Neural progenitor cell (in vitro differentiated cells): ENCODE data around the gene PRKAG3. TPM values are rescaled to one million over a fixed set of nuclear protein-coding genes. Genes with fewer than 3 reads are reported as not detected.

Experiments
- DNase-seq: peaks from one replicate; pipeline ENCODE4 v3.0.0-alpha.2; 2016; ENCODE audit warnings: low spot score
- H2AFZ ChIP-seq: fragments of 200-600 bp; sonication (generic); replicated peaks from 2 replicates; pipeline ENCODE4 v1.6.1; 2016; ENCODE audit warnings: antibody characterized with exemption
- H3F3A ChIP-seq: fragments of 200-600 bp; sonication (generic); 2 replicates; pipeline ENCODE4 v1.6.1; 2016; ENCODE audit warnings: antibody characterized with exemption, low read depth
- H3K27ac ChIP-seq: fragments of 200-600 bp; sonication (generic); 2 replicates; pipeline ENCODE4 v1.5.1; 2016; ENCODE audit warnings: mild to moderate bottlenecking
- H3K27me3 ChIP-seq: fragments of 200-600 bp; sonication (generic); 2 replicates; pipeline ENCODE4 v1.6.1; 2016; ENCODE audit warnings: mild to moderate bottlenecking, moderate library complexity
- H3K36me3 ChIP-seq: fragments of 200-600 bp; sonication (generic); 2 replicates; pipeline ENCODE4 v1.5.1; 2016
- H3K4me1 ChIP-seq: fragments of 200-600 bp; sonication (generic); 2 replicates; pipeline ENCODE4 v1.6.1; 2016; ENCODE audit warnings: mixed run types
- H3K4me2 ChIP-seq: fragments of 200-600 bp; sonication (generic); 2 replicates; pipeline ENCODE4 v1.6.1; 2016
- H3K4me3 ChIP-seq: fragments of 200-600 bp; sonication (generic); 2 replicates; pipeline ENCODE4 v1.5.1; 2016
- H3K79me2 ChIP-seq: fragments of 200-600 bp; sonication (generic); 2 replicates; pipeline ENCODE4 v1.6.1; 2016; ENCODE audit warnings: low read depth
- H3K9ac ChIP-seq: fragments of 200-600 bp; sonication (generic); 2 replicates; pipeline ENCODE4 v1.6.1; 2016
- H3K9me3 ChIP-seq: fragments of 200-600 bp; sonication (generic); 2 replicates; pipeline ENCODE4 v1.5.1; 2016; ENCODE audit warnings: low read depth
- H4K20me1 ChIP-seq: fragments of 200-600 bp; sonication (generic); 2 replicates; pipeline ENCODE4 v1.6.1; 2016; ENCODE audit warnings: low read depth
- H3K27ac Mint-ChIP-seq: 3 replicates; pipeline ENCODE4 v1.8.0; 2021; ENCODE audit warnings: mixed read lengths
- H3K27me3 Mint-ChIP-seq: 2 replicates; pipeline ENCODE4 v1.8.0; 2022; ENCODE audit warnings: low read depth, mild to moderate bottlenecking, inconsistent platforms, moderate library complexity, mixed read lengths; ENCODE audit not compliant: insufficient read depth
- H3K36me3 Mint-ChIP-seq: 3 replicates; pipeline ENCODE4 v1.8.0; 2021; ENCODE audit warnings: mixed read lengths
- H3K4me1 Mint-ChIP-seq: 3 replicates; pipeline ENCODE4 v1.8.0; 2021; ENCODE audit warnings: mixed read lengths
- H3K4me3 Mint-ChIP-seq: 3 replicates; pipeline ENCODE4 v1.8.0; 2021; ENCODE audit warnings: mild to moderate bottlenecking, moderate library complexity, mixed read lengths
- H3K9me3 Mint-ChIP-seq: 3 replicates; pipeline ENCODE4 v1.8.0; 2020; ENCODE audit warnings: mixed read lengths
- EZH2 ChIP-seq: fragments of 200-600 bp; sonication (generic); IDR thresholded peaks from 2 replicates; pipeline ENCODE4 v1.6.1; 2017; ENCODE audit warnings: antibody characterized with exemption, mild to moderate bottlenecking, moderate library complexity
- EZH2phosphoT487 ChIP-seq: fragments of 200-600 bp; sonication (generic); IDR thresholded peaks from 2 replicates; pipeline ENCODE4 v1.6.1; 2017; ENCODE audit warnings: antibody characterized with exemption
- total RNA-seq: library from RNA; depleted of rRNA; stranded (reverse); fragments of >200 nt; gene quantifications from 2 replicates; pipeline ENCODE4 v1.2.3, GENCODE V29; 2015; ENCODE audit warnings: low replicate concordance
- TF ChIP-seq, protein P1 (sequence below): fragments of 200-600 bp; sonication (generic); IDR thresholded peaks from 2 replicates; pipeline ENCODE4 v1.5.1; 2017; ENCODE audit warnings: antibody characterized with exemption, mild to moderate bottlenecking

Gene PRKAG3
- total RNA-seq, 1 donor from 2014 or later: not detected

- peaks cover 14% of the 10 kb centered on the region for H3F3A ChIP-seq
- H2AFZ ChIP-seq: peak overlapping the region; percentile 18
- Mint-ChIP-seq H3K27ac (no peak overlapping the region), H3K4me3 (no peak overlapping the region), H3K27me3 (peaks cover 61% of the 10 kb centered on the region), H3K9me3 (no peaks in the 10 kb centered on the region), H3K36me3 (no peaks in the 10 kb centered on the region), H3K4me1 (peaks cover 1% of the 10 kb centered on the region)
- H3K27ac ChIP-seq: no peak overlapping the region
- no peak overlapping the region for H3K4me3 ChIP-seq
- TF ChIP-seq EZH2phosphoT487 (no peak), EZH2 (no peak)
- TF ChIP-seq, protein P1, sequence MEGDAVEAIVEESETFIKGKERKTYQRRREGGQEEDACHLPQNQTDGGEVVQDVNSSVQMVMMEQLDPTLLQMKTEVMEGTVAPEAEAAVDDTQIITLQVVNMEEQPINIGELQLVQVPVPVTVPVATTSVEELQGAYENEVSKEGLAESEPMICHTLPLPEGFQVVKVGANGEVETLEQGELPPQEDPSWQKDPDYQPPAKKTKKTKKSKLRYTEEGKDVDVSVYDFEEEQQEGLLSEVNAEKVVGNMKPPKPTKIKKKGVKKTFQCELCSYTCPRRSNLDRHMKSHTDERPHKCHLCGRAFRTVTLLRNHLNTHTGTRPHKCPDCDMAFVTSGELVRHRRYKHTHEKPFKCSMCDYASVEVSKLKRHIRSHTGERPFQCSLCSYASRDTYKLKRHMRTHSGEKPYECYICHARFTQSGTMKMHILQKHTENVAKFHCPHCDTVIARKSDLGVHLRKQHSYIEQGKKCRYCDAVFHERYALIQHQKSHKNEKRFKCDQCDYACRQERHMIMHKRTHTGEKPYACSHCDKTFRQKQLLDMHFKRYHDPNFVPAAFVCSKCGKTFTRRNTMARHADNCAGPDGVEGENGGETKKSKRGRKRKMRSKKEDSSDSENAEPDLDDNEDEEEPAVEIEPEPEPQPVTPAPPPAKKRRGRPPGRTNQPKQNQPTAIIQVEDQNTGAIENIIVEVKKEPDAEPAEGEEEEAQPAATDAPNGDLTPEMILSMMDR: no peak
- no peaks in the 10 kb centered on the region for H3K79me2 ChIP-seq
- H4K20me1 ChIP-seq: peaks cover 11% of the 10 kb centered on the region
- H3K36me3 ChIP-seq: no peaks in the 10 kb centered on the region
- peaks cover 83% of the 10 kb centered on the region for H3K27me3 ChIP-seq
- no peak for DNase-seq
- H3K4me2 ChIP-seq: peak overlapping the region; percentile 28
- no peak overlapping the region for H3K9ac ChIP-seq
- peaks cover 11% of the 10 kb centered on the region for H3K4me1 ChIP-seq
- H3K9me3 ChIP-seq: no peaks in the 10 kb centered on the region
These were observed 22.2 kb upstream of the PRKAG3 start for GRCh38 chr2:218853766-218854165.

DNA sequence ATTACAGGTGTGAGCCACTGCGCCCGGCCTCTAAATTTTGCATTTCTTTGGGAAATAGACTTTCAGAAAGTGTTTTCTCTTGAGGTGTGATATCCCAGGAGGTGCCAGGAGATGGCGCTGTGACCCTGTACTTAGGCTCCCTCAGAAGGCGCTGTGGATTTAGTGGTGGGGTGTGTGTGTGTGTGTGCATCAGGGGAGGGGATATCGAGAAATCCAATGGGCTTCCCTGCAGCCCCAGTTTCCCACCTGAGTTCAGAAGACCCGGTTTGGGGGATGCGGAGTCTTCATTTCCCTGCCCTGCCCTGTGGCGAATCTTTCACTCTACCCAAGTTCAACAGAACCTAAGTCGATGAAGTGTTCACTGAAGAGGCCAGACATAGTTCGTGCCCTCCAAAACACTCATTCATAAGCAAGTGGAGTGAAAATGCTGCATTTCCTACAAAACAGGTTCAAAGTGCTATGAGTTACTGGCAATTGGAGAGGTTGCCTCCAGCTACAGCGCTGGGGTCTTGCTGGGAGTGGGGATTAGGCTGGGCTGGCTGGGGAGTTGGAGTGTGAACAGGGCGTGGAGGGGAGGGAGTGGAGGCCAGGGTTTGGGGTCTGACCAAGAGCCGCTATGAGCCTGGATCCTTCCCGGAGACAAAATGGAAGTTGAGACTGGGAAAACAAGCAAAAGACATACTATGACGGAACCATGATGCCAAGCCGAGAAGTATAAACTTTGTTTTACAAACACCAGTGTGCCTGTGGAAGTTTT, 21.5 kb upstream of the PRKAG3 start:
- Histone ChIP-seq H2AFZ (peak overlapping the region; percentile 18), H3K9me3 (no peaks in the 10 kb centered on the region), H3K4me2 (peak overlapping the region; percentile 28), H3K27ac (no peak overlapping the region), H4K20me1 (peaks cover 4% of the 10 kb centered on the region), H3K4me1 (peaks cover 8% of the 10 kb centered on the region), H3K27me3 (peaks cover 76% of the 10 kb centered on the region), H3K36me3 (no peaks in the 10 kb centered on the region), H3K9ac (no peak overlapping the region), H3K79me2 (no peaks in the 10 kb centered on the region), H3K4me3 (no peak overlapping the region), H3F3A (peaks cover 14% of the 10 kb centered on the region)
- no peaks in the 10 kb centered on the region for H3K9me3 Mint-ChIP-seq
- H3K27me3 Mint-ChIP-seq: peaks cover 54% of the 10 kb centered on the region
- H3K4me1 Mint-ChIP-seq: no peaks in the 10 kb centered on the region
- no peak overlapping the region for H3K27ac Mint-ChIP-seq
- TF ChIP-seq EZH2phosphoT487 (peak; percentile 33), EZH2 (no peak)
- TF ChIP-seq, protein P1: peak; percentile 94
- DNase-seq: peak; percentile 85
- no peaks in the 10 kb centered on the region for H3K36me3 Mint-ChIP-seq
- no peak overlapping the region for H3K4me3 Mint-ChIP-seq

DNA sequence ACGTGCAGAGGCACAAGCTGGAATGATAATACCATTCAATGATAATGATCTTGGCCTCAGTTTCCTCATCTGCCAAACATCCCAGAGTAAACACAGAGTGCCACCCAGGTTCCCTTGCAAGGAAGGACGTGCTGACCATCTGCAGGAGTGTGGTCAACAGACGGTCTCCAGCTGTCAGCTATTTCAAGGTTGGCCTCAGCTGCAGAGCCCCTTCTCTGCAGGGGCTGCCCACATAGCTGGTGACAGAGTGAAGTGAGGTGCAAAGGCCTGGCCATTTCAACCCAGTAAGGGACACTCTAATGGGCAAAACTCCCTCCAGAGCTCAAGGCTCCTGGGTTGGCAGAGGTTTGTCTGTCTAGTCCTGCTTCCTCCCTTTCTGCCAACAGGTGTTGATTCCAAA, 19.7 kb upstream of the PRKAG3 start:
- Histone ChIP-seq H3K36me3 (no peaks in the 10 kb centered on the region), H3K79me2 (no peaks in the 10 kb centered on the region), H3K4me3 (no peak overlapping the region), H3K27ac (no peak overlapping the region), H3K4me2 (no peak overlapping the region), H3K9ac (no peak overlapping the region), H2AFZ (no peak overlapping the region), H3K4me1 (peaks cover 8% of the 10 kb centered on the region), H3F3A (peaks cover 14% of the 10 kb centered on the region), H4K20me1 (no peaks in the 10 kb centered on the region), H3K27me3 (peaks cover 58% of the 10 kb centered on the region), H3K9me3 (no peaks in the 10 kb centered on the region)
- TF ChIP-seq EZH2 (no peak), EZH2phosphoT487 (no peak)
- TF ChIP-seq, protein P1: no peak
- H3K9me3 Mint-ChIP-seq: peaks cover 8% of the 10 kb centered on the region
- H3K27ac Mint-ChIP-seq: no peak overlapping the region
- no peak overlapping the region for H3K4me3 Mint-ChIP-seq
- H3K36me3 Mint-ChIP-seq: peaks cover 3% of the 10 kb centered on the region
- peaks cover 44% of the 10 kb centered on the region for H3K27me3 Mint-ChIP-seq
- DNase-seq: no peak
- H3K4me1 Mint-ChIP-seq: no peaks in the 10 kb centered on the region
